Heart left ventricle (tissue), 13 donors: ENCODE data around the gene TPST2.

Experiments used
- CTCF ChIP-seq, 12 donors: fragments of 200-600 bp; sonication (generic) in 4 of 12; IDR thresholded peaks; one replicate each; pipeline versions ENCODE4 v1.5.0 to v1.8.0; 2018 to 2022; ENCODE audit warnings: antibody characterized with exemption in 12 of 12, mild to moderate bottlenecking in 5 of 12
- POLR2A ChIP-seq, 2 donors: fragments of 450-650 bp; IDR thresholded peaks; one replicate each; pipeline ENCODE4 v1.6.1; 2017; ENCODE audit warnings: antibody characterized with exemption in 2 of 2, mild to moderate bottlenecking in 2 of 2, moderate library complexity in 2 of 2
- donor health status: ischemic (EF 13 %, LVEDD 7.1; RV severe dilation, severe dysfunction).
- donor health status: DM: no; HTN: yes; CAD: no.
- donor health status: DM: no; HTN: no; CAD: no.
- donor health status: ischemic (EF 25% LVEDD 6.9; RV normal size, moderate dysfunction).
- donor health status: ischemic (EF 25% LVEDD 5.7; RV mildly dilated, moderate dysfunction).
- donor health status: ischemic (EF 35%, LVEDD 5.7; RV mildly dilated, moderate dysfunction).
- donor health status: nonischemic (EF 11% LVEDD 7.7; RV severe dilation, severe dysfunction).
- donor health status: DM: yes; HTN: yes; CAD: no.
- donor health status: PGD.
- donor health status: ischemic (EF 29% LVEDD 5.4; RV normal size, mild dysfunction).
- donor health status: nonischemic (EF 23%, LVEDD 6.1; RV moderate dilation, normal function).

GRCh38 chr22:26554956-26555355 lies 35.0 kb downstream of the TPST2 start:
- TF ChIP-seq CTCF (IDR thresholded peaks at IDR 0.05): no peak
- TF ChIP-seq POLR2A (IDR thresholded peaks at IDR 0.05): no peak
